IMR-90 (cell line): ENCODE results near the gene OSGEP. TPM values are rescaled to one million over a fixed set of nuclear protein-coding genes. Genes with fewer than 3 reads are reported as not detected.

Experiments
- ATAC-seq: fragments of 200-7000 bp; cut with Tn5 transposase; 2 replicates; pipeline ENCODE4 v1.9.1; 2020; ENCODE audit warnings: low read depth, mild to moderate bottlenecking, moderate library complexity
- BruUV-seq: library from RNA; stranded (reverse); fragments of 400-500 nt; replicated peaks from 2 replicates; lab custom pipeline; 2021; lab: Mats Ljungman, UMichigan
- CTCF ChIA-PET: fragments of 300-600 bp; formaldehyde crosslinking; extraction: SDS; loops from one replicate; lab custom pipeline; 2021; ENCODE audit warnings: antibody characterized with exemption; lab: Yijun Ruan, JAX
- POLR2A ChIA-PET: fragments of 300-600 bp; sonication (Branson Sonifier 250); formaldehyde crosslinking; loops from one replicate; lab custom pipeline; 2022; ENCODE audit warnings: antibody characterized with exemption; ENCODE audit not compliant: unreplicated experiment; lab: Charles Lee
- DNase-seq: peaks from one replicate; pipeline ENCODE4 v3.0.0; 2013
- H2AFZ ChIP-seq: replicated peaks from 2 replicates; pipeline ENCODE3; 2013; ENCODE audit warnings: low read length, mild to moderate bottlenecking; ENCODE audit not compliant: poor library complexity
- H2AK5ac ChIP-seq: 2 replicates; pipeline ENCODE4 v1.6.1; 2013; ENCODE audit warnings: low read depth, low read length, inconsistent platforms
- H2AK9ac ChIP-seq: replicated peaks from 2 replicates; pipeline ENCODE3; 2013; ENCODE audit warnings: mild to moderate bottlenecking, low read depth, low read length, moderate library complexity; ENCODE audit not compliant: poor library complexity
- H2BK120ac ChIP-seq: 2 replicates; pipeline ENCODE4 v1.6.1; 2013; ENCODE audit warnings: low read depth, low read length, inconsistent platforms
- H2BK15ac ChIP-seq: 3 replicates; pipeline ENCODE4 v1.6.1; 2013; ENCODE audit warnings: low read depth, low read length, inconsistent platforms
- H2BK20ac ChIP-seq: 2 replicates; pipeline ENCODE4 v1.6.1; 2013; ENCODE audit warnings: low read depth, mild to moderate bottlenecking, inconsistent platforms, low read length, moderate library complexity
- H2BK5ac ChIP-seq: 2 replicates; pipeline ENCODE4 v1.6.1; 2013; ENCODE audit warnings: mild to moderate bottlenecking, low read depth, low read length, inconsistent platforms; ENCODE audit not compliant: poor library complexity, severe bottlenecking
- H3K14ac ChIP-seq: replicated peaks from 2 replicates; pipeline ENCODE4 v1.6.1; 2013; ENCODE audit warnings: low read depth, low read length, inconsistent platforms
- H3K18ac ChIP-seq: 2 replicates; pipeline ENCODE4 v1.6.1; 2013; ENCODE audit warnings: low read depth, low read length, control low read depth
- H3K23ac ChIP-seq: 2 replicates; pipeline ENCODE4 v1.6.1; 2013; ENCODE audit warnings: low read depth, low read length, inconsistent platforms
- H3K27ac ChIP-seq: 2 replicates; pipeline ENCODE4 v1.5.1; 2013; ENCODE audit warnings: mild to moderate bottlenecking, control low read depth, low read length; ENCODE audit not compliant: insufficient read depth
- H3K27me3 ChIP-seq: 2 replicates; pipeline ENCODE4 v1.6.1; 2013; ENCODE audit warnings: low read length; ENCODE audit not compliant: control insufficient read depth, insufficient read depth
- H3K36me3 ChIP-seq: 2 replicates; pipeline ENCODE4 v1.6.1; 2013; ENCODE audit warnings: low read length, mixed read lengths; ENCODE audit not compliant: control insufficient read depth, insufficient read depth
- H3K4ac ChIP-seq: 2 replicates; pipeline ENCODE4 v1.6.1; 2013; ENCODE audit warnings: low read depth, low read length, inconsistent platforms
- H3K4me1 ChIP-seq: 2 replicates; pipeline ENCODE4 v1.6.1; 2013; ENCODE audit warnings: low read length, mixed read lengths; ENCODE audit not compliant: control insufficient read depth, insufficient read depth
- H3K4me2 ChIP-seq: 2 replicates; pipeline ENCODE4 v1.6.1; 2013; ENCODE audit warnings: low read depth, mild to moderate bottlenecking, control low read depth, low read length, moderate library complexity
- H3K4me3 ChIP-seq: 2 replicates; pipeline ENCODE4 v1.5.1; 2013; ENCODE audit warnings: low read depth, mild to moderate bottlenecking, control low read depth, low read length, moderate library complexity; ENCODE audit not compliant: insufficient read depth
- H3K56ac ChIP-seq: 2 replicates; pipeline ENCODE4 v1.6.1; 2013; ENCODE audit warnings: low read length, inconsistent platforms; ENCODE audit not compliant: insufficient read depth; ENCODE audit errors: extremely low read depth
- H3K79me1 ChIP-seq, 2 experiments: 2 replicates each; pipeline ENCODE4 v1.6.1; 2013; ENCODE audit warnings: low read length in 2 of 2, inconsistent platforms in 1 of 2, low read depth in 1 of 2
- H3K9ac ChIP-seq: 2 replicates; pipeline ENCODE4 v1.6.1; 2013; ENCODE audit warnings: low read depth, low read length, control low read depth
- H3K9me1 ChIP-seq: 2 replicates; pipeline ENCODE4 v1.6.1; 2013; ENCODE audit warnings: low read length, inconsistent platforms; ENCODE audit not compliant: insufficient read depth
- H3K9me3 ChIP-seq: 2 replicates; pipeline ENCODE4 v1.6.1; 2013; ENCODE audit warnings: low read length; ENCODE audit not compliant: control insufficient read depth, insufficient read depth
- H4K20me1 ChIP-seq: 2 replicates; pipeline ENCODE4 v1.6.1; 2013; ENCODE audit warnings: low read length, inconsistent platforms; ENCODE audit not compliant: insufficient read depth
- H4K5ac ChIP-seq: 2 replicates; pipeline ENCODE4 v1.6.1; 2013; ENCODE audit warnings: mild to moderate bottlenecking, low read depth, low read length, control low read depth
- H4K8ac ChIP-seq, 2 experiments: 2 replicates each; pipeline ENCODE4 v1.6.1; 2013; ENCODE audit warnings: low read depth in 2 of 2, low read length in 2 of 2, control low read depth in 1 of 2, inconsistent platforms in 1 of 2
- H4K91ac ChIP-seq: 2 replicates; pipeline ENCODE4 v1.6.1; 2013; ENCODE audit warnings: low read depth, low read length, inconsistent platforms; ENCODE audit not compliant: insufficient read depth
- BHLHE40 ChIP-seq: fragments of 150-350 bp; IDR thresholded peaks from 2 replicates; pipeline ENCODE4 v1.6.1; 2016; ENCODE audit warnings: mild to moderate bottlenecking, low read depth, low read length
- CTCF ChIP-seq: conservative IDR thresholded peaks from 2 replicates; pipeline ENCODE4 v1.5.1; 2012; ENCODE audit warnings: mild to moderate bottlenecking, low read depth, low read length, improper control_type of control experiment
- FOS ChIP-seq: fragments of 150-350 bp; IDR thresholded peaks from 2 replicates; pipeline ENCODE4 v1.6.1; 2016; ENCODE audit warnings: low read depth, low read length
- MAFK ChIP-seq: IDR thresholded peaks from 2 replicates; pipeline ENCODE4 v1.6.1; 2012; ENCODE audit warnings: low read depth, low read length, improper control_type of control experiment
- MAZ ChIP-seq: IDR thresholded peaks from 2 replicates; pipeline ENCODE4 v1.6.1; 2012; ENCODE audit warnings: low read depth, mild to moderate bottlenecking, low read length, improper control_type of control experiment, moderate library complexity, borderline replicate concordance
- POLR2A ChIP-seq: IDR thresholded peaks from 2 replicates; pipeline ENCODE4 v1.6.1; 2012; ENCODE audit warnings: mild to moderate bottlenecking, low read depth, low read length
- RAD21 ChIP-seq: IDR thresholded peaks from 2 replicates; pipeline ENCODE4 v1.6.1; 2012; ENCODE audit warnings: low read length, improper control_type of control experiment
- RFX5 ChIP-seq: IDR thresholded peaks from 2 replicates; pipeline ENCODE4 v1.8.0; 2012; ENCODE audit warnings: low read depth, mild to moderate bottlenecking, low read length, moderate library complexity
- WGBS, 2 experiments: methylation state at CpG; one replicate each; pipeline versions ENCODE4 v1.1.5 to v1.1.7; 2013; ENCODE audit warnings: missing lambda C conversion rate in 2 of 2; ENCODE audit not compliant: insufficient read length in 1 of 2; ENCODE audit errors: extremely low coverage in 2 of 2; 5-methylcytosine and 5-hydroxymethylcytosine counted together
- dilution Hi-C: fragments of 300-500 bp; cut with HindIII; formaldehyde crosslinking; loops from one replicate; pipeline ENCODE4 v1.14.3; 2018; ENCODE audit warnings: low sequenced_read_pairs; ENCODE audit not compliant: unreplicated experiment
- in situ Hi-C: fragments of 300-500 bp; cut with MboI; formaldehyde crosslinking; loops from 3 replicates; pipeline ENCODE4 v1.14.3; 2019; ENCODE audit warnings: low sequenced_read_pairs, inconsistent platforms, mixed read lengths
- intact Hi-C: fragments of 100-400 bp; cut with micrococcal nuclease; formaldehyde crosslinking; loops from 2 replicates; pipeline ENCODE4 v1.10.0; 2022
- polyA plus RNA-seq, 3 experiments: library from polyadenylated mRNA; depleted of rRNA; stranded (reverse); fragments of >200 nt; gene quantifications; 2 replicates each; pipeline ENCODE4 v1.2.3, GENCODE V29; 2012; ENCODE audit warnings: low replicate concordance in 1 of 3
- total RNA-seq: library from RNA; depleted of rRNA; stranded (reverse); fragments of >200 nt; gene quantifications from 2 replicates; pipeline ENCODE4 v1.2.3, GENCODE V29; 2012

OSGEP gene
- total and polyA plus RNA-seq, 2 of the 4 experiments (the other 2 are of a cell fraction): 24.7 to 32.4 TPM

GRCh38 chr14:20418501-20418909 is 36.1 kb downstream of the OSGEP start:
- Histone ChIP-seq H3K9ac (no peak overlapping the region), H2AK5ac (no peak overlapping the region), H2BK20ac (no peak overlapping the region), H2AK9ac (no peak overlapping the region), H3K14ac (no peak overlapping the region), H3K36me3 (no peaks in the 10 kb centered on the region), H2AFZ (no peak overlapping the region), H2BK120ac (no peak overlapping the region), H4K5ac (no peak overlapping the region), H3K18ac (no peak overlapping the region), H3K27me3 (peaks cover 2% of the 10 kb centered on the region), H4K8ac (no peak overlapping the region), H4K20me1 (no peaks in the 10 kb centered on the region), H3K9me3 (no peaks in the 10 kb centered on the region), H2BK5ac (no peak overlapping the region), H3K4me2 (no peak overlapping the region), H3K27ac (no peak overlapping the region), H3K79me1 (no peaks in the 10 kb centered on the region), H3K4ac (no peak overlapping the region), H4K91ac (no peak overlapping the region), H3K23ac (no peak overlapping the region), H3K56ac (no peak overlapping the region), H3K4me1 (peaks cover 5% of the 10 kb centered on the region), H3K4me3 (no peak overlapping the region), H3K9me1 (no peaks in the 10 kb centered on the region), H2BK15ac (no peak overlapping the region)
- CTCF ChIA-PET: no interaction called here
- ATAC-seq (no peak), DNase-seq (no peak)
- 86% methylated on average over 1 of the region's 2 CpGs; no CpG with 5 or more reads in 1 of the 2 experiments for WGBS, 2 experiments
- in situ Hi-C loops (loop anchor here (10.0 kb wide), 1 partner anchor 266 kb away; the partner anchor contains the start of genes ANG and RNASE4), intact Hi-C loops (no loop called here), dilution Hi-C loops (no loop called here)
- no TSS peak for BruUV-seq
- POLR2A ChIA-PET: no interaction called here
- TF ChIP-seq MAZ (no peak), FOS (no peak), BHLHE40 (no peak), RAD21 (no peak), CTCF (no peak), RFX5 (no peak), MAFK (no peak), POLR2A (no peak)
